ENCODE results near the gene TNC. TPM values are rescaled to one million over a fixed set of nuclear protein-coding genes. Genes with fewer than 3 reads are reported as not detected.

Gene TNC
- total RNA-seq, 2 experiments from 2014 or later, result 0.05 to 0.22 TPM

GRCh38 chr9:115142517-115143270 lies 24.7 kb upstream of the TNC start:
- ChIA-PET POLR2A (no interaction called here), CTCF (no interaction called here)
- Mint-ChIP-seq H3K4me1 (ENCODE audit: low read depth) (peaks cover 4% of the 10 kb centered on the region), H3K9me3 (no peaks in the 10 kb centered on the region), H3K27me3 (peaks cover 27% of the 10 kb centered on the region), H3K36me3 (ENCODE audit: low read depth) (no peaks in the 10 kb centered on the region), H3K27ac (no peak overlapping the region), H3K4me3 (no peak overlapping the region)
- no peak for ATAC-seq
- TF ChIP-seq, protein P1, sequence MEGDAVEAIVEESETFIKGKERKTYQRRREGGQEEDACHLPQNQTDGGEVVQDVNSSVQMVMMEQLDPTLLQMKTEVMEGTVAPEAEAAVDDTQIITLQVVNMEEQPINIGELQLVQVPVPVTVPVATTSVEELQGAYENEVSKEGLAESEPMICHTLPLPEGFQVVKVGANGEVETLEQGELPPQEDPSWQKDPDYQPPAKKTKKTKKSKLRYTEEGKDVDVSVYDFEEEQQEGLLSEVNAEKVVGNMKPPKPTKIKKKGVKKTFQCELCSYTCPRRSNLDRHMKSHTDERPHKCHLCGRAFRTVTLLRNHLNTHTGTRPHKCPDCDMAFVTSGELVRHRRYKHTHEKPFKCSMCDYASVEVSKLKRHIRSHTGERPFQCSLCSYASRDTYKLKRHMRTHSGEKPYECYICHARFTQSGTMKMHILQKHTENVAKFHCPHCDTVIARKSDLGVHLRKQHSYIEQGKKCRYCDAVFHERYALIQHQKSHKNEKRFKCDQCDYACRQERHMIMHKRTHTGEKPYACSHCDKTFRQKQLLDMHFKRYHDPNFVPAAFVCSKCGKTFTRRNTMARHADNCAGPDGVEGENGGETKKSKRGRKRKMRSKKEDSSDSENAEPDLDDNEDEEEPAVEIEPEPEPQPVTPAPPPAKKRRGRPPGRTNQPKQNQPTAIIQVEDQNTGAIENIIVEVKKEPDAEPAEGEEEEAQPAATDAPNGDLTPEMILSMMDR (IDR thresholded peaks at IDR 0.05), result no peak
- intact Hi-C loops (cut with micrococcal nuclease), result no loop called here
- no peak for DNase-seq

GRCh38 chr9:115142090-115142489 lies 24.1 kb upstream of the TNC start:
- intact Hi-C loops (cut with micrococcal nuclease), result no loop called here
- no peak overlapping the region for H3K4me3 Mint-ChIP-seq
- H3K4me1 Mint-ChIP-seq (ENCODE audit: low read depth), result peaks cover 4% of the 10 kb centered on the region
- ATAC-seq, result no peak
- no peaks in the 10 kb centered on the region for H3K36me3 Mint-ChIP-seq (ENCODE audit: low read depth)
- no peak overlapping the region for H3K27ac Mint-ChIP-seq
- peaks cover 27% of the 10 kb centered on the region for H3K27me3 Mint-ChIP-seq
- TF ChIP-seq, protein P1 (IDR thresholded peaks at IDR 0.05), result no peak
- DNase-seq, result no peak
- no peaks in the 10 kb centered on the region for H3K9me3 Mint-ChIP-seq
- ChIA-PET CTCF (interaction anchor here (0.7 kb wide), 1 partner anchor 30 kb away, joined by 3 read pairs; no protein-coding TSS in a partner anchor), POLR2A (interaction anchor here (0.8 kb wide), 1 partner anchor 10 kb away, joined by 3 read pairs; no protein-coding TSS in a partner anchor)

GRCh38 chr9:115141612-115142011 lies 23.7 kb upstream of the TNC start:
- Mint-ChIP-seq H3K27me3 (peaks cover 31% of the 10 kb centered on the region), H3K4me1 (ENCODE audit: low read depth) (peaks cover 4% of the 10 kb centered on the region), H3K4me3 (no peak overlapping the region), H3K27ac (no peak overlapping the region), H3K36me3 (ENCODE audit: low read depth) (no peaks in the 10 kb centered on the region), H3K9me3 (no peaks in the 10 kb centered on the region)
- ATAC-seq (no peak), DNase-seq (no peak)
- TF ChIP-seq, protein P1 (IDR thresholded peaks at IDR 0.05), result no peak
- intact Hi-C loops (cut with micrococcal nuclease), result no loop called here
- ChIA-PET POLR2A (interaction anchor here (0.8 kb wide), 1 partner anchor 9 kb away, joined by 3 read pairs; no protein-coding TSS in a partner anchor), CTCF (interaction anchor here (0.7 kb wide), 1 partner anchor 30 kb away, joined by 3 read pairs; no protein-coding TSS in a partner anchor)

- intact Hi-C loops (cut with micrococcal nuclease), result no loop called here
- TF ChIP-seq, protein P1 (IDR thresholded peaks at IDR 0.05), result no peak
- ChIA-PET POLR2A (no interaction called here), CTCF (no interaction called here)
- Mint-ChIP-seq H3K9me3 (no peaks in the 10 kb centered on the region), H3K27ac (no peak overlapping the region), H3K27me3 (peaks cover 33% of the 10 kb centered on the region), H3K36me3 (ENCODE audit: low read depth) (no peaks in the 10 kb centered on the region), H3K4me1 (ENCODE audit: low read depth) (peaks cover 4% of the 10 kb centered on the region), H3K4me3 (no peak overlapping the region)
- DNase-seq (no peak), ATAC-seq (no peak)
Observed at GRCh38 chr9:115138151-115138550, 20.2 kb upstream of the TNC start.

DNA sequence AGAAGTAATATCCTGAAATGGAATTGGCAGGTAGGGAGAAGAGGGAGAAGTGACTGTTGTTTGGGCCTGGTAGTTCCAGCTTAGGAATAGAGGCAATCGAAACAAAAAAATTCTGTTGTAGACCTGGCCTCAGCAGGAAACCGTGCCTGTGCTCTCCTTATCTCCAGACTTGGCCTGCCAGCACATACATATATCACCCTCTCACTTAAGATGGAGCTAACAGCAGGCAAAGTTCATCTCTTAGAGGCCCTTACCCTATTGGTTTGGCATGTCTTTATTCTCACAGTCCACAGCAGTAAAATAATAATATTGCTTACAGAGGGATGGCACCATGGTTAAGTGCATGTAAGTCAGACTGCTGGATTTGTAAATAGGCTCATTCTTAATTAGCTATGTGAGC lies 19.6 kb upstream of the TNC start:
- ATAC-seq, result no peak
- ChIA-PET CTCF (no interaction called here), POLR2A (no interaction called here)
- H3K36me3 Mint-ChIP-seq (ENCODE audit: low read depth), result no peaks in the 10 kb centered on the region
- H3K4me1 Mint-ChIP-seq (ENCODE audit: low read depth), result peaks cover 4% of the 10 kb centered on the region
- H3K27me3 Mint-ChIP-seq, result peaks cover 31% of the 10 kb centered on the region
- DNase-seq, result no peak
- TF ChIP-seq, protein P1 (IDR thresholded peaks at IDR 0.05), result no peak
- no peak overlapping the region for H3K27ac Mint-ChIP-seq
- H3K9me3 Mint-ChIP-seq, result no peaks in the 10 kb centered on the region
- no peak overlapping the region for H3K4me3 Mint-ChIP-seq
- intact Hi-C loops (cut with micrococcal nuclease), result no loop called here

All from activated CD8-positive, alpha-beta T cell treated with anti-CD3 and anti-CD28 coated beads for 36 hours (primary cell).